ENCODE measurements around the gene CYP4B1.
"Not testable (repeated sequence)": the region's sequence is repeated elsewhere in the genome, so short reads cannot be mapped to it uniquely, and the experiment has no call there.

The CYP4B1 gene

GRCh38 chr1:46798810-46799209, at the start of gene CYP4B1:
CYP4B1 (plus strand) TSS chr1:46799046; CDS start chr1:46799082, 36 bp downstream.
- no peak for DNase-seq (ENCODE audit: low spot score)

- DNase-seq (ENCODE audit: low spot score): no peak
These were observed 49.4 kb upstream of the CYP4B1 start for GRCh38 chr1:46749404-46749803.

GRCh38 chr1:46749921-46750404, 48.9 kb upstream of the CYP4B1 start:
- no peak for DNase-seq (ENCODE audit: low spot score)

GRCh38 chr1:46753985-46754384, 44.9 kb upstream of the CYP4B1 start:
- DNase-seq (ENCODE audit: low spot score): no peak

- not testable (repeated sequence) for DNase-seq (ENCODE audit: low spot score)
These were observed 44.1 kb upstream of the CYP4B1 start for GRCh38 chr1:46754707-46755106.

GRCh38 chr1:46755121-46755520, 43.7 kb upstream of the CYP4B1 start:
- no peak for DNase-seq (ENCODE audit: low spot score)

GRCh38 chr1:46757247-46757955, 41.4 kb upstream of the CYP4B1 start:
- DNase-seq (ENCODE audit: low spot score): no peak

- DNase-seq (ENCODE audit: low spot score): no peak
These were observed 40.8 kb upstream of the CYP4B1 start for GRCh38 chr1:46757956-46758528.

- DNase-seq (ENCODE audit: low spot score): no peak
These were observed 38.2 kb upstream of the CYP4B1 start for GRCh38 chr1:46760558-46761166.

GRCh38 chr1:46761740-46762139, 37.1 kb upstream of the CYP4B1 start:
- no peak for DNase-seq (ENCODE audit: low spot score)

- DNase-seq (ENCODE audit: low spot score): no peak
These were observed 34.4 kb upstream of the CYP4B1 start for GRCh38 chr1:46764402-46764801.

GRCh38 chr1:46767649-46768282, 31.1 kb upstream of the CYP4B1 start:
- no peak for DNase-seq (ENCODE audit: low spot score)

- no peak for DNase-seq (ENCODE audit: low spot score)
These were observed 30.4 kb upstream of the CYP4B1 start for GRCh38 chr1:46768445-46768844.

- no peak for DNase-seq (ENCODE audit: low spot score)
These were observed 29.7 kb upstream of the CYP4B1 start for GRCh38 chr1:46769028-46769740.

- DNase-seq (ENCODE audit: low spot score): no peak
These were observed 28.3 kb upstream of the CYP4B1 start for GRCh38 chr1:46770541-46770940.

- DNase-seq (ENCODE audit: low spot score): no peak
These were observed 26.3 kb upstream of the CYP4B1 start for GRCh38 chr1:46772571-46772970.

- DNase-seq (ENCODE audit: low spot score): no peak
These were observed 24.5 kb upstream of the CYP4B1 start for GRCh38 chr1:46774297-46774696.

GRCh38 chr1:46778456-46778855, 20.4 kb upstream of the CYP4B1 start:
- not testable (repeated sequence) for DNase-seq (ENCODE audit: low spot score)

- no peak for DNase-seq (ENCODE audit: low spot score)
These were observed 14.2 kb upstream of the CYP4B1 start for GRCh38 chr1:46784666-46785065.

GRCh38 chr1:46788634-46789033, 10.2 kb upstream of the CYP4B1 start:
- not testable (repeated sequence) for DNase-seq (ENCODE audit: low spot score)

GRCh38 chr1:46790446-46791101, 8.3 kb upstream of the CYP4B1 start:
- DNase-seq (ENCODE audit: low spot score): no peak

- DNase-seq (ENCODE audit: low spot score): no peak
These were observed 5.7 kb upstream of the CYP4B1 start for GRCh38 chr1:46793126-46793525.

Measured in hematopoietic multipotent progenitor cell treated with erythropoietin and hydrocortisone succinate and interleukin-3 and kit ligand, for 17 days (in vitro differentiated cells).